Activated T-cell treated with anti-CD3 and anti-CD28 coated beads, Interleukin-2, amount 50 U/mL, for 48 hours (primary cell): Measurements from ENCODE around the gene SH3BP2.

ENCODE experiments used
- DNase-seq, 2 experiments: peaks; one replicate each; pipeline ENCODE4 v3.0.0-alpha.2; 2020

Gene SH3BP2

DNA sequence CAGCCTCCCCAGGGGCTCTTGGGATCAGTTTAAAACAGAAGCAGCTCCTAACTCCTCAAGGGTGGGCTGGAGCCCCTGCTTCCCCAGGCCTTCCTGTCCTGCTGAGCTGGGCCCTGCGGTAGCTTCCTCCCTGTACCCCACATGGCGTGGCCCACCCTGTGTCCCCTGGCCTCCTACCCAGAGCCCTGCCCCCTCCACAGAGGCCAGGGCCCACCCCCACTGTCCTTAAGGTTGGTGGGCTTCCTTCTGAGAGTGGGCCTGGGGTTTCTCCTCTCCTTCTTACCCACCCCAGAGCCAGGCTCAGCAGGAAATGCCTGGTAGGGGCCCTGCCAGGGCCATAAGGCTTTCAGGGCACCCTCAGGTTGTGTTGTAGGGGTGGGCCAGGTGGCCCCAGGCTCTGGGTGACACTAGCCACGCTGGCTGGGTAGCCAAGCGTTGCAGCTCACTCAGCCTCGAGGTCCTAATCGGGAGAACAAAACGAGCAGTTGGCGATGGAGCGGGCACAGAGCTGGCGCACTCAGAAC is 11.6 kb downstream of the SH3BP2 start:
- DNase-seq, result no peak

DNA sequence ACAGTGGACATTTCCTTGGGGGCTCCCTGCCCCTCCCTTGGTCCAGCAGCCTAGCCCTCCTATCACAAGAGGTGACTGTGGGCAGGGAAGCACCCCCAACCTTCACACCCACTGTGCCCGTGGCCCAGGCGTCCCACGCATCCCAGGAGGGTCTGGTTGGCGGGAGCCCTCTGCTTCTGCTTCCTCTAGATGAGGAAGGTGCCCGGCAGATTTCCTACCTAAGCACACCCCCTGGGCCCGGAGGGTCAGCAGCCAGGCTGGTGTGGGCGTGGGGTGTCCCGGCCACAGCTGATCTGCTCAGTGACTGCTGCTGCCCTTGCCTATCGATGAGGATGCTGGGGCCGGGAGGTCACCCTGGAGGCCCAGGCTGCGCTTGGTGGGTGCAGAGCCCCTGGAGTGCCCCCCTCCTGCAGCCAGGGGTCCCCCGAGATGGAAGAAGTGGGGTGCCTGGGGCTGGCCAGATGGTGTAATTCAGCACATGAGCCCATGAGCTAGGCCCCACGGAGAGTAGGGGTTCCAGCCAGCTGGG is 12.2 kb downstream of the SH3BP2 start:
- no peak for DNase-seq

DNA sequence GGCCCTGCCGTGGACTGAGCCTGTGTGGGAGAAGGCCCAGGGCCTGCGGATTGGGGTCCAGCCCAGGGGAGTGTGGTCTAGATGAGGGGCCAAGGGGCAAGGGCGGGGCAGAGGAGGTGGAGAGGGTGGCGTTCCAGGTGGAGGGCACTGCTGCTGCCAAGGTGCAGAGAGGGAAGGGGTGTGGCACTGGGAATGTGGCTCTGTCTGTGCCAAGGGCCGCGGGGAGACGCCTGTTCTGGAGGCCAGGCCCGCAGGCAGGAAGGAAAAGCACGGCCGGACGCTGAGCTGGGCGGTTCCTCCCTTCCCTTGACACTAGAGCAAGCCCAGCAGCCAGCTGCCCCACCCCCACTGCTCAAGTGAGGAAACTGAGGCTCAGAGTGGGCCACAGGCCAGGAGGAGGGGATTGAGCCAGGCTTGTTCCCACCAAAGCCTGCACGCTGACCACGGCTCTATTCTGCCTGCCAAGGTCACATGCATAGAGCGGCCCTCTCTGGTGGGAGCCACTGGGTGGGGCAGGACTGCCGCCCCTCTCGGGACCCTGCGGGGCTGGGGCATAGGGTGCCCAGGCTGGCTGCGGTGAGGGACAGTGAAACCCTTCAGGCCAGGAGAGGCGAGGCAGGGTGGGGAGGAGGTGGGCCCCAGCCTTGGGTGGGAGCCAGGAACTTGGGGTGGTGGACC is 13.0 kb downstream of the SH3BP2 start:
- DNase-seq, result no peak

DNA sequence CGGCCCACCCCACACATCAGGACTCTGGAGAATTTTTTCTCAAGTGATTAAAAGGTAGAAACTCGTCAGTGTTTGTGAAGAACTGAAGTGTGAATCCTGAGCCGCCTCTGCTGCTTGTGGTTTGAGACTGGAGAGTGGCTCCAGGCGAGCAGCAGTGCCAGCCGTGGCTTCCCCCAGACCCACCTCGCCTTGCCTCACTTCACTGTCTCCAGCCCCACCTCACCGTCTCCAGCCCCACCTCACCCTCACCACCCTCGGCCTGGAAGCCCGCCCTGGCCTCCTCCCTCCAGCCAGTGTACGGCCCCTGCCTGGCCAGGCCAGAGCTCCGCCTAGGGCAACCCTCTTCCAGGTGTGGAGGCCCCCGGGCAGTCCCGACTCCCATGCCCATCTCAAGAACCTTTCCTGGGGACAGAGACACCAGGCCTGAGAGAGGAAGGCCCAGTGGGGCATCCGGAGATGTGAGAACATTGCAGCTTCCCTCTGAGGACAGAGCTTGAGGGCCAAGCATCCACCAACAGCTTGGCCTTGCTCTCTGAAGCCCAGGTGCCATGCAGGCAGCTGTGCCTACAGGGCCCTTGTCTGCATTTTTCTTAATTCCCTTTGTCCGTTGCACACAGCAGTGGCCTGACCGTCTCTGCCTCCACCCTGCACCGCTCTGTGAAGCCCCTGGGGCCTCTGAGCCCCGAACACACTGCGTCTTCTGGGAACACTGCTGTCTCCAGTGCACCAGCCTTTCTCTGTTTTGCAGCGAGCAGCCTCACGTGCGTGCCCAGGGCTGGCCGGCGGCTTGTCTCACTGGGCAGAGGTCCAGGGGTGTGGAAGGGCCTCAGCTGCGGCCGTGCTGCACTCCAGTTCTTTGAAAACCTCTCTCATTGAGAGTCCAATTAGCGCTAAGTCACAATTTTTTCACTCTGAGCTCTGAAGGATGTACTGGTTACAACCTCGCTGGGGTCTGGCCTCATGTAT is 13.8 kb downstream of the SH3BP2 start:
- no peak for DNase-seq

DNA sequence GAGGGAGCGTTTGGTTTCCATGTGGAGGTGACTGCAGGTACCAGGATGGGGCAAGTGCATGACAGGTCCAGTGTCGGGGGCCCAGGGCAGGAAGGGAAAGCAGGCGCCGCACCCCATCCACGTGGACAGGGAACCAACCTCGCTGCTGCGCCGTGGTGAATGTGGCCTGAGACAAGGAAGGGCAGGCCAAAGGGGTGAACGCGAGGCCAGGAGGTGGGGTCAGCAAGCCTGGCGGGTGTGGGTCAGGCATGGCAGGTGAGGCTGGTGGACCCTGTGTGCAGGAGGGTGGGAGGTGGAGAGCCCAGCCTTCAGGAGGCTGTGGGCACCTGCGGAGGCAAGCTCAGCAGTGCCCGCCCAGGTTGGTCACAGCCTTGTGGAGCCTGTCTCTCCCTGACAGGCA is 14.7 kb downstream of the SH3BP2 start:
- DNase-seq, result no peak

DNA sequence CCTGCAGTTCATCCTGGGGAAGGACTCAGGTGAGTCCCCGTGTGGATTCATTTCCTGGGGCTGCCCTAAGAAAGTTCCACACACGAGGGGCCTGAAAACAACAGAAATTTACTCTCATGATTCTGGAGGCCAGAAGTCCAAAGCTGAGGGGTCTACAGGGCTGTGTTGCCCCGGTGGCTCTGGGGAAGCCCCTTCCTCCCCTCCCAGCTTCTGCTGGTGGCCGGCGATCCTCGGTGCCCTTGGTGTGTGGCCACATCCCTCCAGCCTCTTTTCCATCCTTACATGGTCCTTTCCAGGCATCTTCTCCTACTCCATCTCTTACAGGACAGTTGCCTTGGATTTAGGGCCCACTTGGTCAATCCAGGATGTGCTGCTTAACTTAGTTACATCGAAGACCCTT is 15.1 kb downstream of the SH3BP2 start:
- no peak for DNase-seq

DNA sequence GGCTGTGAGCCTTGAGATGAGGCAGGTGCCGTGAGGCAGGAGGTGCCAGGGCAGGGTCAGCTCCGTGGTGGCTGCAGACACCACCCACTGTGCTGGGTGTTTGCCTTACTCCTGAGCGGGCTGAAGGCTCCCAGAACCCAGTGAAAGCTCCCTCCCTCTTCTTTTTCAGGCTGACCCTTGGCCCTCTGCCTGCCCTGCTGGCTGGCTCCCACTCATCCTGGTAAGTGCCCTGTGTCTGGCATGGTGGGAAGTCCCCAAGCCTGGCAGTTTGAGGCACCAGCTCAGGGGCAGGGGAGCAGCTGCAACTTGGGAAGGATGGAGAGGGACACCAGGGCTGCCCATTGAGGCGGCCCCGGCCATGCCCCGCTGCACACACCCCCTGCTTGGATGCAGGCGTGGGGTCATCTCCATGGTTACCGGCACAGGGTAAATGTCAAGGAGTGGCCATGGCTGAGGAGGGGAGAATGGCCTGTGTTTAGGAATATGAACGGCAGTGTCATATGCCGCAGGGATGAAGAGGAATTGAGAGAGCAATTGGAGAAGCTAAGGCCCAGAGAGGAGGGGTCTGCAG is 16.8 kb downstream of the SH3BP2 start:
- DNase-seq, result no peak

DNA sequence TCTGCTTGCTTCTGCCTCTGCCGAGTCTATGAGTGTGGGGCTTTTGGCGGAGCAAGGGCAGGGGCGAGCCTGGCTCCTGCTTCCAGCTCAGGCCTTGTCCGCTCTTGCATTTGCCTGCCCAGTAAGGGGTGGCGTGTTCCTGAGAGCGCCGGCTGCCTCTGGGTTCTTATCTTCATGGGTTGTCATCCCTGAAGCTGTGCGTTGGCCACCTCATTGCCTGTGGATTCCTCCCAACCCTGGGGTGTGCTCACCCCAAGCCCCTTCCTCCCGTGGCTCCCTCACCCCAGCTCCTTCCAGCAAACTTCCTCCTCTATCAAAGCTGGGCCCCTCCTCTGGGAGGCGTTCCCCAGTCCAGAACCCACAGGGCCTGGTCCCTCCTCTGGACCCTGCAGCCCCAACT is 17.5 kb downstream of the SH3BP2 start:
- DNase-seq, result no peak

DNA sequence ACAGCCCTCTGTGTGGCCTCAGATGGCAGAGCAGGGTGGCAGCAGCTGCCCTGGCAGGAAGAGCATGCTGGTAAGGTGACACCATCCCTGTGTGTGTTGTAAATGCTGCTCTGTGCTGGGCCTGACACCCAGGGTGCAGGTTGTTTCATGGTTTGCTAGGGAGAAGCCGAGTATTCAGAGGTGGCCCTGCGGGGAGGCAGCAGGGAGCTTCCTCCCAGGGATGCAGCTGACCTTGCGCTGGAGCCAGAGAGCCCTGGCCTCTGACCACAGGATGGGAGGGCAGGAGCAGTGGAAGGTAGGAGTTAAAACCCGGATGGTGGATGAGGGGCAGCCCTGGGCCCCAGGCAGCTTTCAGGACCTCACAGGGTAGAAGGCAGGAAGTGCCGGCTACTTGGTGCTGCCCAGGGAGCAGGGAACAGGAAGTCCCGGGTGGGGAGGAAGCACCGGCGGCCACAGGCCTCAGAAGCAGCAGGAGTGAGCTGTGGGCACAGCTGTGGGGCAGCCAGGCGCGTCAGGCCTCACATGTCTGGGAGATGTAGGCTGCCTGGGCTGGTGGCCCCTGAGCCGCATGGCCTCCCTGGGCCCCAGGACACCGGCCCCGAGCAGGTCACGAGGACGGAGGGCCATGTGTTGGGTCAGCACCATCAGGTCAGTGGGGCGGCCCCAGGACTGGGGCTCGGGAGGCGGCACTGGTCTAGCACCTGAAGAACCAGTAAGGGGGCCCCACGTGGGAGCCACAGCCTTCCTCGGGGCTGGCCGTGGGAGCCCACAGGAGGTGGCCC is 19.1 kb downstream of the SH3BP2 start:
- DNase-seq, result peak; percentile 74 to 79

DNA sequence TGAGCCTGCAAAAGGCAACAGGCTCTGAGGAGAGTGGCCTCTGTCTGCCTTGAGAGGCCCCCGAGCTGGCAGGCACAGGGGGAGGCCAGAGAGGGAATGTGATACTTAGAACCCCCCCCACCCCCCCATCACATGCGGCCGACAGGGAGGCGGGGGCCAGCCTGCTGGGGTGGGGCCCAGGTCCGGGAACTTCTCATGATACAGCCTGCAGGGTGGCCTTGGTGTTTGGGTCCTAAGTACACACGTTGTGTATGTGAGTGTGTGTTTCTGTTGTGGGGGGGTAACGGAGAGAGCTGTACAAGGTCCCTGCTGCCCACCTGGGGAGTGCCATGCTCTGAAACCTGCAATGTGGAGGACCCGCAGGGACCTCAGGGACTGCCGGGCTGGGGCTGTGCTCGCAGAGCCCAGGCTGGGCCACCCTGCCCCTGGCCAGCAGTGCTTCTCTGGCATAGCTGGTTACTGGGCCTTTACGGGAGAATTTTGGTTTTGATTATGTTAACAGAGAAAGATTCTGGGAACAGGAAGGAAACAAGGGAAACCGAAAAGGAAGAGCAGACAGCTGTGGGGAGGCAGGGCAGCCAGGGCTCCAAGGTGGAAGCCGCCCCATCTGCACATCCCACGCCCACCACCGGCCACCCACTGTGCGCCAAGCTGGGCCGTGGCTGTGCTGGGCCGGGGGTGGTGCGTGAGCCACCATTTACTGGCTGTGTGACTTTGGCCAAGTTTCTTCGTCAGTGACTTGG is 19.9 kb downstream of the SH3BP2 start:
- DNase-seq, result no peak

DNA sequence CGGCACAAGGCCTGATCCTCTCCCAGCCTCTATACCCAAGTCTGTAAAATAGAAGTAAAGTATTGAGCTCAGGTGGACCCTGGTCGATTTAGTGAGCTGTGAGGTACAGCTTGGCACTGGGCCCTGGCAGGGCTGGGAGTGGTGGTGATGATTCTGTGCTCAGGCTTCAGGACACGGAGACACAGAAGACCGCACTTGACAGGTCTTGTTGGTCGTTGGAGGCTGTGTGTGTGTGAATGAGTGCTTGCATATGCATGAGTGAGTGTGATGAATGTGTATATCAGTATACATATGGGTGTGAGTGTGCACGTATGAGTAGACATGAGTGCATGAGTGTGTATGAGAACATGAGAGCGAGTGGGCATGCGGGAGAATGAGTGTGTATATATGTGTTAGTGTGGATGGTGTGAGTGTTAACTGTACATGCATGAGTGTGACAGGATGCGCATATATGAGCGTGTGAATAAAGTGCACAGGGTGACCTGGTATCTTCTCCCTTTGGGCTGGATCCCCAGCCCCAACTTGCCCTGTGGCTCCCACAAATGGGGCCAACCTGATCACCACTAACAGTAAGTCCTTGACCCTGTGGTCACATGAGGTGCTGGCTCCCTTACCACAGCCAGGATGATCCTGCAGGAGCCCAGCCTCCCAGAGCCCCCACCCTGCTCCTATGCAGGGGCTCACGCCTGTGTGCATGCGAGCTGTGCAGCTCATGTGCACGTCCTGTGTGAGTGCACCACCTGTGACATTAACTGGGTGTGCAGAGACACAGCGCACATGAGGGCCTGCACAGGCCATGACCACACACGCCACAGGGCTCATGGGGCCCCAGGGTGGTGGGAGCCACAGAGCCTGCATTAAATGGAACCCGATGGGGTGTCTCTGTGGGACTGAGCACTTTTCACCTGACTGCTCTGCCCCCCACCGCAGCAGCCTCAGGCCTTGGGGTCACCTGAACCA is 20.8 kb downstream of the SH3BP2 start:
- no peak for DNase-seq

DNA sequence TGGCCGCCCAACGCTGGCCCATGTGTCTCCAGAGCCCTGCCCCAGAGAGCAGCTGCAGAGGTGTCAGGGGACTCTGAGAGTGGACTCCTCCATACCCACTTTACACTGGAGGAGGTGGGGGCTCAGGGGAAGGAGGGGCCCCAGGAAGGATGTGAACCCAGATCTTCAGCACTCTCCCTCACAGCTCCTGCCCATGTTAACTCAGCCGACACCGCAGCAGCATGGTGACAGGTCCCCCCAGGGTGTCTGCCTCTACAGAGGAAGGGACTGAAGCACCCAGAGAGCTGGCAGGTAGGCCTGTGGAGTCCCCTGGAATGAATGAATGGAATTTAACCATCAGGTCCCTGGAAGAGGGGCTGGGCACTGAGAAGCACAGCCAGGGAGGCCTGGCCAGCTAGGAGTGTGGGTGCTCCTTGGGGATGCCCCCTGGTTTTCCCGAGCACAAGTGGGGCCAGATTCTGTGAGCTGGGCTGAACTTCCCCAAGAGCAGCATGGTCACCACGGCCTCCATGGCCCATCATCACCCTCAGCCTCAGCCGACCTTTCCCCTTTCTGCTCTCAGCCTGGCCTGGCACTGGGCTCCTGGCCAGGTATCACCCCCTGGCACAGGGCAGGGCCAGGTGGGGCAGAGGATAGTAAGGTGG is 21.9 kb downstream of the SH3BP2 start:
- no peak for DNase-seq

DNA sequence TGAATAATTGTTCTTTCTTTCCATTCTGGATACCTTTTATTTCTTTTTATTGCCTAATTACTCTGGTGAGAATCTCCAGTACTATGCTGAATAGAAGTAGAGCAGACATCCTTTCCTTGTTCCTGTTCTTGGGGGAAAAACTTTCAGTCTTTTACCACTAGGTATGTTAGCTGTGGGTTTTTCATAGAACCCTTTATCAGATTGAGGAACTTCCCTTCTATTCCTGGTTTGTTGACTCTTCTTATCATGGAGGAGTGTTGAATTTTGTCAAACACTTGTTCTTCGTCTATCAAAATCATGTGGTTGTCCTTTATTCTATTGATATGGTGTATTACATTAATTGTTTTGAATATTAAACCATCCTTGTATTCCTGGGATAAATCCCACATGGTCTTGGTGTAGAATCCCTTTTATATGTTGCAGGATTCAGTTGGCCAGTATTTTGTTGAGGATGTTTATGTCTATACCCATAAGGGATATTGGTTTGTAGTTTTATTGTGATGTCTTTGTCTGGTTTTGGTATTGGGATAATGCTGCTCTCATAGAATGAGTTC is 23.6 kb downstream of the SH3BP2 start:
- DNase-seq, result no peak

DNA sequence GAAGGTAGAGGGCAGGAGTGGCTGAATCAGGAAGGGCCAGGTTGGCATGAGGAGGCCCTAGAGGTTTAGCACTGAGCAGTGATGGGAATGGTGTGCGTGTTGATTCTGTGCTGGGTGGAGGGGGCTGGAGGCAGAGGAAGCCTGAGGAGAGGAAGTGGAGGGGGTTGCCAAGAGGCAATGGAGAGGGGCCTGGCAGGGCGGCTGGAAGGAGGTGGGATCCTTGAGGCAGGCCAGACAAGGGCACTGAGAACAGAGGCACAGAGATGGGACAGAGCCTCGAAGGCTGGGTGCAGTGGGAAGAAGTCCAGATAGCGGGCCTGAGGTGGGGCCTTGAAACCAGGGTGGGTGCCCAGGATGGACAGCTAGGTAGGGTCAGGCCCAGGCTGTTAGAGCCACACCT is 24.3 kb downstream of the SH3BP2 start:
- no peak for DNase-seq

DNA sequence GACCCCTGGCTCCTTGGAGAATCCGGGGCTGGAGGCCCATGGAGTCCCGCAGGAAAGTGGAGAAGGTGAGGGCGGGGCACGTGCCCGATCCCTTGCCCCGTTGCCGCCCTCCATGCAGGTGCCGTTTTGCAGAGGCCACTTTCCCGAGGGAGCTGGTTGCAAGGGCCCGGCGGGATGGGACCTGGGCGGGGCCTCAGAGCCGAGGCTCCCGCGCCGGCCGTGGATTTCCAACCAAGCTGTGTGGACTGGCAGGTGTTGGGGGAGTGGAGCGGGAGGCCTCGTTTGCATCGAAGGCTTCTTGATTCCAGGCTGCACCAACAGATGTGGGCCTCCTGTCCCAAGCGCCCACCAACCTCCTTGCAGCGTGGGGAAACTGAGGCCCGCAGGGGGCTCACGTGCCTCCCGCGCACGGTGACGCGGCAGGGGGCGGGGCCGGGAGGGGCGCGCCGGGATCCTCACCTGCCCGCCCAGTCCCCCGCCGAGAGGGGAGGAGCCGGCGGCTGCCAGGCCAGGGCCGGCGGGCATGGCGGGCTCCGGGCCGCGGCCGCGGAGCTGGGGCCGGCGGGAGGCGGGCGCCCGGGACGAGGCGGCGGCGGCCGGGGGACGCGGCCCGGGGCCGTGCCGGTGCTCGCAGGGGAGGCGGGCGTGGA is 24.9 kb downstream of the SH3BP2 start:
- no peak for DNase-seq

DNA sequence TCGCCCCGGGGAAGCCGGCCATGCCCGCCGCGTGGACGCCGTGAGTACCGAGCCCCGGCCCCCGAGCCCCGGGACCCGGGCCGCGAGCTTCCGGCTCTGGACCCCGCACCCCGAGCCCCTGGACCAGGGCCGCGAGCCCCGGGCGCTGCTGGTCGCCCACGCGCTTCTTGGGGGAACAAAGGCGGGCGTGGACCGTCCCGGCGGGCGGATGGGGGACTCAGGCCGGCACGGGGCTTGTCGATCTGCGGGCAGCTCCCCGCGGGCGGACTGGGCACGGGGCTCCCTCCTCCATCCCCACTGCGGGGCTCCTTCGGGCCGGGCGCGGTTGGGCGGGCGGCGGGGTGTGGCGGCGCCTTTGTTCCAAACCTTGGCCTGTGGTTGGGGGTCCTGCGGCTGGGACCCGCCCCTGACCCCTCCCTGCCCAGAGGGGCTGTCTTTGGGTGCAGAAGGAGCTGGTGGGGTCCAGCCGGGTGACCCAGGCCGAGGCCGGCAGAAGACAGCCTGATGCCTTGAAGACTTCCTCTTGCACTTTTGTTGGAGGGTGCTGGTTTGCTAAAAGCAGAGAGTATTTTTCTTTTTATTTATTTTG is 25.6 kb downstream of the SH3BP2 start:
- DNase-seq, result no peak

DNA sequence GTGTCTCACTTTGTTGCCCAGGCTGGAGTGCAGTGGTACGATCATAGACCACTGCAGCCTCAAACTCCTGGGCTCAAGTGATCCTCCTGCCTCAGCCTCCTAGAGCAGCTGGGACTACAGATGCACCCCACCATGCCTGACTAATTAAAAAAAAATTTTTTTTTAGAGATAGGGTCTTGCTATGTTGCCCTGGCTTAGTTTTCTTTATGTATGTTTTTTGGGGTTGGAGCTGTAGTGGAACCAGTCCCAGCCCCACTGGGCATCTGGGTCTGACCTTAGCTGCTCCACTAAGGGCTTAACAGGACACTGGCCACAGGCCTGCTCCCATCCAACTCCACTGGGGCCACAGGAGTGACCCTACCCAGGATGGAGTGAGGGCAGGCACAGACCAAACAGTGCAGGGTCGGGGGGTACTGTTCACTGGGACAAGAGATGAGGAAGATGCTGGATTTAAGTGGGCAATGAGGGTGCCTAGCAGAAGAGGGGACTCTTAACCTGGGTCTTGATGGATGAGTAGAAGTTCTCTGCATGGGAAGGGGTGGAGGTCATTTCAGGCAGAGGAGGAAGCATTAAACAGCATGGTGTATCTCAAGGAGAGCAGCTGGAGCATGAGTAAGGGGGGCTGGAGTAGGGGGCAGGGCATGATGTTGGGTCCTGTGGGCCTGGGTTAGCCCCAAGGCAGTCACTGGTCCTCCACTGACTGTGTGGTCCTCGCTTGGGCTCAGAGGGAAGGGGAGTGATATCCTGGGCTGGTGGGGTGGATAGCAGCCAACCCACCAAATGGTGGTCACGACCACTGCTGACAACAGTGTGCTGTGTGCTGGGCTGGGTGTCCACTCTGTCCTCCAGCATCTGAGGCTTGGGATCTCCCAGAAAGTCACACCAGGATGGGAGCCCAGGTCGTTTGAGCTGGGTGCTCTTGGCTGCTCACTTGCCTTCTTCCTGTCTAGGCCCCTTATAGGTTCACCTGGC is 26.6 kb downstream of the SH3BP2 start:
- no peak for DNase-seq
